Activated CD8-positive, alpha-beta T cell treated with anti-CD3 and anti-CD28 coated beads for 36 hours (primary cell): ENCODE results near the gene PSMD6. TPM values are rescaled to one million over a fixed set of nuclear protein-coding genes. Genes with fewer than 3 reads are reported as not detected.

Experiments used
- ATAC-seq: fragments of 200-7000 bp; cut with Tn5 transposase; one replicate; pipeline ENCODE4 v1.10.0; 2021; ENCODE audit warnings: mild to moderate bottlenecking, moderate library complexity
- CTCF ChIA-PET: fragments of 350-600 bp; sonication (Branson Sonifier 250); formaldehyde crosslinking; loops from one replicate; lab custom pipeline; 2021; ENCODE audit warnings: antibody characterized with exemption; lab: Charles Lee
- POLR2A ChIA-PET: fragments of 350-600 bp; sonication (Branson Sonifier 250); formaldehyde crosslinking; loops from one replicate; lab custom pipeline; 2021; ENCODE audit warnings: antibody characterized with exemption; lab: Charles Lee
- DNase-seq: peaks from one replicate; pipeline ENCODE4 v3.0.0-alpha.2; 2020
- H3K27ac Mint-ChIP-seq: one replicate; pipeline ENCODE4 v1.8.0; 2021; ENCODE audit warnings: mild to moderate bottlenecking, mixed read lengths
- H3K27me3 Mint-ChIP-seq: one replicate; pipeline ENCODE4 v1.8.0; 2021; ENCODE audit warnings: mixed read lengths
- H3K36me3 Mint-ChIP-seq: one replicate; pipeline ENCODE4 v1.8.0; 2021; ENCODE audit warnings: low read depth, mixed read lengths
- H3K4me1 Mint-ChIP-seq: one replicate; pipeline ENCODE4 v1.8.0; 2021; ENCODE audit warnings: low read depth, mixed read lengths
- H3K4me3 Mint-ChIP-seq: one replicate; pipeline ENCODE4 v1.8.0; 2021; ENCODE audit warnings: mild to moderate bottlenecking, moderate library complexity, mixed read lengths
- H3K9me3 Mint-ChIP-seq: one replicate; pipeline ENCODE4 v1.8.0; 2021; ENCODE audit warnings: mixed read lengths
- CTCF ChIP-seq: fragments of 200-600 bp; IDR thresholded peaks from one replicate; pipeline ENCODE4 v1.8.0; 2022; ENCODE audit warnings: antibody characterized with exemption, mild to moderate bottlenecking
- intact Hi-C: fragments of 100-400 bp; cut with micrococcal nuclease; formaldehyde crosslinking; loops from one replicate; pipeline ENCODE4 v1.10.0; 2022
- total RNA-seq, 2 experiments: library from RNA; stranded (reverse); gene quantifications; one replicate each; pipeline ENCODE4 v1.2.3, GENCODE V29; 2021

The PSMD6 gene
- total RNA-seq, 2 experiments from 2014 or later, result 110 to 113 TPM

- Mint-ChIP-seq H3K4me1 (no peaks in the 10 kb centered on the region), H3K4me3 (no peak overlapping the region), H3K36me3 (no peaks in the 10 kb centered on the region), H3K9me3 (no peaks in the 10 kb centered on the region), H3K27ac (no peak overlapping the region), H3K27me3 (peaks cover 25% of the 10 kb centered on the region)
- CTCF ChIA-PET, result no interaction called here
- POLR2A ChIA-PET, result no interaction called here
- ATAC-seq (no peak), DNase-seq (no peak)
- no peak for TF ChIP-seq CTCF
- intact Hi-C loops, result no loop called here
These were observed 40.7 kb upstream of the PSMD6 start for GRCh38 chr3:64063983-64064438.

DNA sequence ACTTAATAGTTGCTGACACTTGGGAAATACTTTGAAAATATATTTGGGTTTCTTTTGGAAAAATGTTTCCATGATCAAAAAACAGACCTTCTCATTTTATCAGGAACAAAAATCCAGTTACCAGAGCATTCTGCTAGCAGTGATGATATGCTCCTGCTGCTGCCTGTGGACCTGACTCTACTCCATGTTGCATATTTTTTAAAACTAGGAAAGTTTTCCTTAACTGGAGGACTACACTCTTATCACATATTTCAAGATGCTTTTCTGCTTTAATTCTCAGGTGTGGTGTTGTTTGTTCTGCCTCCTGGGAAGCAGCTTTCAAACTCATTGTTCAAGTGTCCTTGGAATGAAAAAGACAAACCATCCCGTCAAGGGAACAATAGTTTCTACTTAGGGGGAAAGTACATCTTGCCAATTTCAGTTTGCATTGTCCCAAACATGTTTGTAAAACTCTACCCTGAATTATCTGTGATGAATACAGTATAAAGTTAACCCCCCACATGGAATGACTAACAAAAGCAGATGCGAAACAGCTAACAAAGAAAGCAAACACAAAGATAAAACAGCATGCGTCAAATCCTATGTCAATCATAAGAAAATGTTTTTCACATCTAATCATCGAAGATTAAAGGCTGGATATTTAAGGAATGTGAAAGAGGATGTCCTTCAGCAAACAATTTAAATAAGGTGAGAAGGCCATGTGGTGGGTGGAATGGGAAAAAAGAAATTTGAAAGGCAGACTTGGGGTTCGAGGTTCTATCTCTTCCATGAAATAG lies 40.1 kb upstream of the PSMD6 start:
- Mint-ChIP-seq H3K9me3 (no peaks in the 10 kb centered on the region), H3K4me3 (no peak overlapping the region), H3K36me3 (no peaks in the 10 kb centered on the region), H3K27me3 (peaks cover 27% of the 10 kb centered on the region), H3K27ac (no peak overlapping the region), H3K4me1 (no peaks in the 10 kb centered on the region)
- no peak for DNase-seq
- intact Hi-C loops, result no loop called here
- TF ChIP-seq CTCF, result no peak
- ChIA-PET CTCF (no interaction called here), POLR2A (no interaction called here)
- no peak for ATAC-seq

DNA sequence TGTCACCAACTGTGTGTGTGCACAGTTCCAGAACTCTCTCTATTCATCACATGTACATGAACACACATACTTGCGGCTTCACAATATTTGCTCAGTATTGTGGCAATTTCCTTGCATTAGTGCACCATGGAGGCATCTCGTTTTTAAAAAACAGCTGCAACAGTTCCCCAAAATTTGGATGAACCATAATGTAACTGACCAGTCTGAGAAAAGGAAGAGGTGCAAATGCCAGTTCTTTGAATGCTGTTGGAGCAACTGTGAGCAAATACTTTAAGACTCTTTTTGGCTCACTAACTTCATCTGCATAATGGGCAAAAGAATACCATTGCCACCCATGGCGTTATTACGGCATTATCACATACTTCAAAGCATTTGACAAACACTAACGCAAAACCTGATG lies 38.3 kb upstream of the PSMD6 start:
- Mint-ChIP-seq H3K36me3 (no peaks in the 10 kb centered on the region), H3K27ac (no peak overlapping the region), H3K27me3 (peaks cover 26% of the 10 kb centered on the region), H3K4me3 (no peak overlapping the region), H3K4me1 (no peaks in the 10 kb centered on the region), H3K9me3 (no peaks in the 10 kb centered on the region)
- CTCF ChIA-PET, result no interaction called here
- POLR2A ChIA-PET, result no interaction called here
- intact Hi-C loops, result no loop called here
- no peak for ATAC-seq
- no peak for DNase-seq
- no peak for TF ChIP-seq CTCF

- DNase-seq (no peak), ATAC-seq (no peak)
- CTCF ChIA-PET, result no interaction called here
- no peaks in the 10 kb centered on the region for H3K9me3 Mint-ChIP-seq
- POLR2A ChIA-PET, result no interaction called here
- no peak overlapping the region for H3K27ac Mint-ChIP-seq
- no peak for TF ChIP-seq CTCF
- H3K36me3 Mint-ChIP-seq, result no peaks in the 10 kb centered on the region
- no peaks in the 10 kb centered on the region for H3K4me1 Mint-ChIP-seq
- H3K4me3 Mint-ChIP-seq, result no peak overlapping the region
- H3K27me3 Mint-ChIP-seq, result peaks cover 26% of the 10 kb centered on the region
- intact Hi-C loops, result no loop called here
These were observed 36.3 kb upstream of the PSMD6 start for GRCh38 chr3:64059484-64060175.

GRCh38 chr3:64058566-64058965 lies 35.3 kb upstream of the PSMD6 start:
- no peak for DNase-seq

More at GRCh38 chr3:64058566-64058965, 35.3 kb upstream of the PSMD6 start:
- POLR2A ChIA-PET, result no interaction called here
- intact Hi-C loops, result no loop called here
- no peak for ATAC-seq
- H3K9me3 Mint-ChIP-seq, result no peaks in the 10 kb centered on the region
- no peak overlapping the region for H3K27ac Mint-ChIP-seq
- CTCF ChIA-PET, result no interaction called here
- no peaks in the 10 kb centered on the region for H3K36me3 Mint-ChIP-seq
- TF ChIP-seq CTCF, result no peak
- no peak overlapping the region for H3K4me3 Mint-ChIP-seq
- H3K4me1 Mint-ChIP-seq, result no peaks in the 10 kb centered on the region
- peaks cover 26% of the 10 kb centered on the region for H3K27me3 Mint-ChIP-seq
